ENCODE data around the gene VGLL2. TPM values are rescaled to one million over a fixed set of nuclear protein-coding genes. Genes with fewer than 3 reads are reported as not detected.

VGLL2 gene
- polyA plus RNA-seq (2012; rRNA removed): 0.02 TPM in 1 of 2 replicates, not detected in the other
- polyA plus RNA-seq (2012; cell fraction: cytosol; rRNA removed): not detected in 2 replicates
- not detected in 2 replicates for polyA plus RNA-seq (2012; cell fraction: nucleus; rRNA removed)

GRCh38 chr6:117265410-117266256 is at the start of gene VGLL2:
TSS of gene VGLL2 (plus strand) at chr6:117265558. CDS start at chr6:117265764, 206 bp downstream.
- TF ChIP-seq FOXJ3 (CRISPR knock-in tag; IDR thresholded peaks at IDR 0.05): no peak
- no peak for TF ChIP-seq ZBTB33 (IDR thresholded peaks at IDR 0.05; ENCODE audit: borderline replicate concordance, low read depth)
- no peak for TF ChIP-seq JUND (IDR thresholded peaks at IDR 0.05)
- TF ChIP-seq, protein P1, sequence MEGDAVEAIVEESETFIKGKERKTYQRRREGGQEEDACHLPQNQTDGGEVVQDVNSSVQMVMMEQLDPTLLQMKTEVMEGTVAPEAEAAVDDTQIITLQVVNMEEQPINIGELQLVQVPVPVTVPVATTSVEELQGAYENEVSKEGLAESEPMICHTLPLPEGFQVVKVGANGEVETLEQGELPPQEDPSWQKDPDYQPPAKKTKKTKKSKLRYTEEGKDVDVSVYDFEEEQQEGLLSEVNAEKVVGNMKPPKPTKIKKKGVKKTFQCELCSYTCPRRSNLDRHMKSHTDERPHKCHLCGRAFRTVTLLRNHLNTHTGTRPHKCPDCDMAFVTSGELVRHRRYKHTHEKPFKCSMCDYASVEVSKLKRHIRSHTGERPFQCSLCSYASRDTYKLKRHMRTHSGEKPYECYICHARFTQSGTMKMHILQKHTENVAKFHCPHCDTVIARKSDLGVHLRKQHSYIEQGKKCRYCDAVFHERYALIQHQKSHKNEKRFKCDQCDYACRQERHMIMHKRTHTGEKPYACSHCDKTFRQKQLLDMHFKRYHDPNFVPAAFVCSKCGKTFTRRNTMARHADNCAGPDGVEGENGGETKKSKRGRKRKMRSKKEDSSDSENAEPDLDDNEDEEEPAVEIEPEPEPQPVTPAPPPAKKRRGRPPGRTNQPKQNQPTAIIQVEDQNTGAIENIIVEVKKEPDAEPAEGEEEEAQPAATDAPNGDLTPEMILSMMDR (IDR thresholded peaks at IDR 0.05): no peak
- TF ChIP-seq IRF3 (IDR thresholded peaks at IDR 0.05; ENCODE audit: low read depth, low read length): no peak
- TF ChIP-seq NFIC (IDR thresholded peaks at IDR 0.05; ENCODE audit: borderline replicate concordance): no peak
- no peak for TF ChIP-seq SIN3A (IDR thresholded peaks at IDR 0.05; ENCODE audit: borderline replicate concordance, low read depth, low read length)
- no peak for TF ChIP-seq GATA2 (CRISPR knock-in tag; IDR thresholded peaks at IDR 0.05)
- TF ChIP-seq RAD21 (IDR thresholded peaks at IDR 0.05; ENCODE audit: low read length): no peak
- TF ChIP-seq NRF1 (IDR thresholded peaks at IDR 0.05; ENCODE audit: low read depth, low read length): no peak
- TF ChIP-seq USF2 (IDR thresholded peaks at IDR 0.05; ENCODE audit: borderline replicate concordance, low read depth, low read length): no peak
- TF ChIP-seq, protein P2, sequence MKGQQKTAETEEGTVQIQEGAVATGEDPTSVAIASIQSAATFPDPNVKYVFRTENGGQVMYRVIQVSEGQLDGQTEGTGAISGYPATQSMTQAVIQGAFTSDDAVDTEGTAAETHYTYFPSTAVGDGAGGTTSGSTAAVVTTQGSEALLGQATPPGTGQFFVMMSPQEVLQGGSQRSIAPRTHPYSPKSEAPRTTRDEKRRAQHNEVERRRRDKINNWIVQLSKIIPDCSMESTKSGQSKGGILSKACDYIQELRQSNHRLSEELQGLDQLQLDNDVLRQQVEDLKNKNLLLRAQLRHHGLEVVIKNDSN (IDR thresholded peaks at IDR 0.05; ENCODE audit: borderline replicate concordance, low read depth): no peak
- no peak for TF ChIP-seq RXRA (IDR thresholded peaks at IDR 0.05; ENCODE audit: borderline replicate concordance, low read depth)
- H3K9ac ChIP-seq: no peak within 1 kb of the TSS
- 7% methylated on average over 31 of the region's 63 CpGs for WGBS (ENCODE audit: low lambda C conversion rate)
- H2AFZ ChIP-seq (ENCODE audit: low read depth): 0 out of 2 replicates have a peak within 1 kb of the TSS, but pooled peaks have one; percentile 38
- ChIA-PET POLR2A (no interaction called here), CTCF (no interaction called here)
- no peak within 1 kb of the TSS for H3K27ac ChIP-seq (ENCODE audit: low read depth in 2 of 2, low read length in 1 of 2)
- peaks cover 3 to 8% of the 10 kb centered on the region in 2 experiments; a peak in 1 of 4 replicates for H3K4me1 ChIP-seq (ENCODE audit: control insufficient read depth in 1 of 2, insufficient read depth in 2 of 2, low read depth in 1 of 2, low read length in 1 of 2)
- H3K9me3 ChIP-seq: no peaks in the 10 kb centered on the region
- H4K20me1 ChIP-seq (ENCODE audit: insufficient read depth): no peaks in the 10 kb centered on the region
- DNase-seq: peak; percentile 55
- H3K4me3 ChIP-seq (ENCODE audit: low read depth in 2 of 2, low read length in 1 of 2): peak within 1 kb of the TSS; percentile 17 to 44; a peak in 3 of 4 replicates
- H3K9me2 ChIP-seq: no peaks in the 10 kb centered on the region
- peak within 1 kb of the TSS; percentile 83 for H3K4me2 ChIP-seq
- H3K36me3 ChIP-seq (replicated peaks in 1 of 2; ENCODE audit: control insufficient read depth in 1 of 2, insufficient read depth in 2 of 2, low read length in 1 of 2): no peaks in the 10 kb centered on the region
- no peaks in the 10 kb centered on the region for H3F3A ChIP-seq (replicated peaks; ENCODE audit: insufficient read depth)
- H3K79me2 ChIP-seq (ENCODE audit: insufficient read depth): no peaks in the 10 kb centered on the region
- peaks cover 87% of the 10 kb centered on the region for H3K27me3 ChIP-seq (ENCODE audit: insufficient read depth)
